A549 (cell line): ENCODE results near the gene ERN1.

Source experiments
- CEBPB ChIP-seq, 2 experiments: fragments of >200 bp in 1 of 2; sonication (Bioruptor Twin) in 1 of 2; formaldehyde crosslinking in 1 of 2; IDR thresholded peaks; 2 replicates each; pipeline ENCODE4 v1.6.1; 2012 to 2016
- CHD2 ChIP-seq: fragments of 150-350 bp; IDR thresholded peaks from 2 replicates; pipeline ENCODE4 v1.6.1; 2014; ENCODE audit warnings: low read length; ENCODE audit not compliant: partially characterized antibody
- FOSL2 ChIP-seq, 2 experiments: fragments of 450-650 bp in 1 of 2; fragments of >200 bp in 1 of 2; sonication (Bioruptor Twin) in 1 of 2; formaldehyde crosslinking; IDR thresholded peaks; 2 replicates each; pipeline versions ENCODE4 v1.5.0 to v1.6.1; 2016 to 2020; ENCODE audit warnings: mild to moderate bottlenecking in 1 of 2, moderate library complexity in 1 of 2
- HDAC2 ChIP-seq: fragments of 200-600 bp; sonication (generic); IDR thresholded peaks from 2 replicates; pipeline ENCODE4 v1.6.1; 2016
- MAX ChIP-seq: IDR thresholded peaks from 2 replicates; pipeline ENCODE4 v1.6.1; 2012
- NR3C1 ChIP-seq: fragments of >200 bp; sonication (Bioruptor Twin); formaldehyde crosslinking; IDR thresholded peaks from 3 replicates; pipeline ENCODE4 v1.6.1; 2017
- PBX3 ChIP-seq: IDR thresholded peaks from 2 replicates; pipeline ENCODE4 v1.6.1; 2012
- POLR2A ChIP-seq: IDR thresholded peaks from 2 replicates; pipeline ENCODE4 v1.6.1; 2012; ENCODE audit warnings: mild to moderate bottlenecking, low read length
- REST ChIP-seq: fragments of 200-600 bp; sonication (generic); IDR thresholded peaks from 2 replicates; pipeline ENCODE4 v1.6.1; 2016; ENCODE audit warnings: antibody characterized with exemption, mild to moderate bottlenecking, moderate library complexity
- SMC3 ChIP-seq: fragments of >200 bp; sonication (Bioruptor Twin); formaldehyde crosslinking; IDR thresholded peaks from 3 replicates; pipeline ENCODE4 v1.6.1; 2018; ENCODE audit warnings: inconsistent platforms
- TF ChIP-seq, protein P1 (sequence below): fragments of >200 bp; sonication (Bioruptor Twin); formaldehyde crosslinking; IDR thresholded peaks from 3 replicates; pipeline ENCODE4 v1.5.1; 2016
- TF ChIP-seq, protein P2 (sequence below): fragments of 250-450 bp; sonication (Bioruptor Pico); IDR thresholded peaks from 2 replicates; pipeline ENCODE4 v1.5.0; 2021; ENCODE audit warnings: mild to moderate bottlenecking, moderate library complexity, borderline replicate concordance
- TF ChIP-seq, protein P3 (sequence below): fragments of 450-650 bp; IDR thresholded peaks from 2 replicates; pipeline ENCODE4 v1.6.1; 2014; ENCODE audit warnings: antibody characterized with exemption

GRCh38 chr17:64135000-64135399 is 5.1 kb upstream of the ERN1 start:
- no peak for TF ChIP-seq REST
- TF ChIP-seq PBX3 = no peak
- TF ChIP-seq CHD2 = no peak
- TF ChIP-seq NR3C1 = no peak
- TF ChIP-seq, protein P1, sequence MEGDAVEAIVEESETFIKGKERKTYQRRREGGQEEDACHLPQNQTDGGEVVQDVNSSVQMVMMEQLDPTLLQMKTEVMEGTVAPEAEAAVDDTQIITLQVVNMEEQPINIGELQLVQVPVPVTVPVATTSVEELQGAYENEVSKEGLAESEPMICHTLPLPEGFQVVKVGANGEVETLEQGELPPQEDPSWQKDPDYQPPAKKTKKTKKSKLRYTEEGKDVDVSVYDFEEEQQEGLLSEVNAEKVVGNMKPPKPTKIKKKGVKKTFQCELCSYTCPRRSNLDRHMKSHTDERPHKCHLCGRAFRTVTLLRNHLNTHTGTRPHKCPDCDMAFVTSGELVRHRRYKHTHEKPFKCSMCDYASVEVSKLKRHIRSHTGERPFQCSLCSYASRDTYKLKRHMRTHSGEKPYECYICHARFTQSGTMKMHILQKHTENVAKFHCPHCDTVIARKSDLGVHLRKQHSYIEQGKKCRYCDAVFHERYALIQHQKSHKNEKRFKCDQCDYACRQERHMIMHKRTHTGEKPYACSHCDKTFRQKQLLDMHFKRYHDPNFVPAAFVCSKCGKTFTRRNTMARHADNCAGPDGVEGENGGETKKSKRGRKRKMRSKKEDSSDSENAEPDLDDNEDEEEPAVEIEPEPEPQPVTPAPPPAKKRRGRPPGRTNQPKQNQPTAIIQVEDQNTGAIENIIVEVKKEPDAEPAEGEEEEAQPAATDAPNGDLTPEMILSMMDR = no peak
- no peak for TF ChIP-seq CEBPB (IDR thresholded peaks at IDR 0.05)
- TF ChIP-seq, protein P2, sequence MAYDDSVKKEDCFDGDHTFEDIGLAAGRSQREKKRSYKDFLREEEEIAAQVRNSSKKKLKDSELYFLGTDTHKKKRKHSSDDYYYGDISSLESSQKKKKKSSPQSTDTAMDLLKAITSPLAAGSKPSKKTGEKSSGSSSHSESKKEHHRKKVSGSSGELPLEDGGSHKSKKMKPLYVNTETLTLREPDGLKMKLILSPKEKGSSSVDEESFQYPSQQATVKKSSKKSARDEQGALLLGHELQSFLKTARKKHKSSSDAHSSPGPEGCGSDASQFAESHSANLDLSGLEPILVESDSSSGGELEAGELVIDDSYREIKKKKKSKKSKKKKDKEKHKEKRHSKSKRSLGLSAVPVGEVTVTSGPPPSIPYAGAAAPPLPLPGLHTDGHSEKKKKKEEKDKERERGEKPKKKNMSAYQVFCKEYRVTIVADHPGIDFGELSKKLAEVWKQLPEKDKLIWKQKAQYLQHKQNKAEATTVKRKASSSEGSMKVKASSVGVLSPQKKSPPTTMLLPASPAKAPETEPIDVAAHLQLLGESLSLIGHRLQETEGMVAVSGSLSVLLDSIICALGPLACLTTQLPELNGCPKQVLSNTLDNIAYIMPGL (CRISPR knock-in tag) = no peak
- no peak for TF ChIP-seq HDAC2
- TF ChIP-seq FOSL2 (IDR thresholded peaks at IDR 0.05) = no peak
- TF ChIP-seq FOSL2 (CRISPR knock-in tag; IDR thresholded peaks at IDR 0.05) = no peak
- TF ChIP-seq MAX = no peak
- TF ChIP-seq, protein P3, sequence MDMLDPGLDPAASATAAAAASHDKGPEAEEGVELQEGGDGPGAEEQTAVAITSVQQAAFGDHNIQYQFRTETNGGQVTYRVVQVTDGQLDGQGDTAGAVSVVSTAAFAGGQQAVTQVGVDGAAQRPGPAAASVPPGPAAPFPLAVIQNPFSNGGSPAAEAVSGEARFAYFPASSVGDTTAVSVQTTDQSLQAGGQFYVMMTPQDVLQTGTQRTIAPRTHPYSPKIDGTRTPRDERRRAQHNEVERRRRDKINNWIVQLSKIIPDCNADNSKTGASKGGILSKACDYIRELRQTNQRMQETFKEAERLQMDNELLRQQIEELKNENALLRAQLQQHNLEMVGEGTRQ = no peak
- no peak for TF ChIP-seq SMC3
- no peak for TF ChIP-seq POLR2A
